Measurements from ENCODE around the gene CCDC47. TPM values are rescaled to one million over a fixed set of nuclear protein-coding genes. Genes with fewer than 3 reads are reported as not detected.

CCDC47 gene
- total RNA-seq, 1 experiment from 2014 or later = 79.4 TPM

DNA sequence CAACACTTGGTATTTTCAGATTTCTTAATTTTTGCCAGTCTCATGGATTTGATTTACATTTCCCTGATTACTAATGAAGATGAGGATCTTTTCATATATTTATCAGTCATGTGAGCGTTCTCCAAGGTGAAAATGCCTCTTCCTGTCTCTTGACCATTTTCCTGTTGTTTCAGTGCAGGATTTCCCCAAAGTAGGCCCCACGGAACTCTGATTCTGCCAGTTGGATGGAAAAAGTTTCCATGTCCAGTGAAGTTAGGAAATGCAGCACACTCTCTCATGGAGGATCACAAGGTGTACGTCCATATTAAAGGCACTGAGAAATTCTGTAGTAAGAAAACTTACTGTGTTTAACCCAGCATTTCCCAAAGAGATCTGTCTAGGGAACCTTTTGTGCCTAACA lies 57.0 kb downstream of the CCDC47 start:
- no peaks in the 10 kb centered on the region for H3K23me2 ChIP-seq (ENCODE audit: insufficient read length, low read depth, low read length, poor library complexity, severe bottlenecking)
- H2AK5ac ChIP-seq (ENCODE audit: insufficient read length, low read length) = no peak overlapping the region
- H3K4me1 ChIP-seq (ENCODE audit: insufficient read depth, low read length) = no peaks in the 10 kb centered on the region
- Mint-ChIP-seq H3K9me3 (no peaks in the 10 kb centered on the region), H3K27me3 (ENCODE audit: low read depth) (no peaks in the 10 kb centered on the region), H3K36me3 (ENCODE audit: insufficient read depth in 1 of 3, low read depth in 3 of 3) (peaks cover 0 to 19% (median 18%) of the 10 kb centered on the region in 3 experiments; a peak in 4 of 7 replicates), H3K4me1 (no peaks in the 10 kb centered on the region), H3K4me3 (no peak overlapping the region), H3K27ac (no peak overlapping the region)
- H3K79me2 ChIP-seq (ENCODE audit: insufficient read depth, low read length) = no peaks in the 10 kb centered on the region
- no peaks in the 10 kb centered on the region for H3K27me3 ChIP-seq (ENCODE audit: insufficient read depth, low read length)
- H2BK20ac ChIP-seq (ENCODE audit: low read depth, low read length, poor library complexity, severe bottlenecking) = no peak overlapping the region
- no peak overlapping the region for H2BK120ac ChIP-seq (ENCODE audit: low read depth, low read length, poor library complexity, severe bottlenecking)
- no peak overlapping the region for H4K91ac ChIP-seq (ENCODE audit: insufficient read length, low read depth, low read length)
- no peak overlapping the region for H4K8ac ChIP-seq (replicated peaks; ENCODE audit: insufficient read length, low read depth, low read length)
- H3K9me3 ChIP-seq (ENCODE audit: control insufficient read depth, low read depth, low read length) = no peaks in the 10 kb centered on the region
- no peak overlapping the region for H3K9ac ChIP-seq (ENCODE audit: extremely low read depth, insufficient read length, low read length)
- H3K18ac ChIP-seq (ENCODE audit: insufficient read length, low read depth, low read length) = no peak overlapping the region
- H3K23ac ChIP-seq (ENCODE audit: insufficient read length, low read depth, low read length) = no peak overlapping the region
- TF ChIP-seq, protein P1, sequence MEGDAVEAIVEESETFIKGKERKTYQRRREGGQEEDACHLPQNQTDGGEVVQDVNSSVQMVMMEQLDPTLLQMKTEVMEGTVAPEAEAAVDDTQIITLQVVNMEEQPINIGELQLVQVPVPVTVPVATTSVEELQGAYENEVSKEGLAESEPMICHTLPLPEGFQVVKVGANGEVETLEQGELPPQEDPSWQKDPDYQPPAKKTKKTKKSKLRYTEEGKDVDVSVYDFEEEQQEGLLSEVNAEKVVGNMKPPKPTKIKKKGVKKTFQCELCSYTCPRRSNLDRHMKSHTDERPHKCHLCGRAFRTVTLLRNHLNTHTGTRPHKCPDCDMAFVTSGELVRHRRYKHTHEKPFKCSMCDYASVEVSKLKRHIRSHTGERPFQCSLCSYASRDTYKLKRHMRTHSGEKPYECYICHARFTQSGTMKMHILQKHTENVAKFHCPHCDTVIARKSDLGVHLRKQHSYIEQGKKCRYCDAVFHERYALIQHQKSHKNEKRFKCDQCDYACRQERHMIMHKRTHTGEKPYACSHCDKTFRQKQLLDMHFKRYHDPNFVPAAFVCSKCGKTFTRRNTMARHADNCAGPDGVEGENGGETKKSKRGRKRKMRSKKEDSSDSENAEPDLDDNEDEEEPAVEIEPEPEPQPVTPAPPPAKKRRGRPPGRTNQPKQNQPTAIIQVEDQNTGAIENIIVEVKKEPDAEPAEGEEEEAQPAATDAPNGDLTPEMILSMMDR (conservative IDR thresholded peaks at IDR 0.05) = no peak
- no peak overlapping the region for H3K14ac ChIP-seq (ENCODE audit: insufficient read depth, low read length)
- H3K4ac ChIP-seq (ENCODE audit: low read depth, low read length) = no peak overlapping the region
- H3K56ac ChIP-seq (ENCODE audit: insufficient read length, low read depth, low read length) = no peak overlapping the region
- H4K5ac ChIP-seq (ENCODE audit: insufficient read length, low read depth, low read length) = no peak overlapping the region
- DNase-seq = no peak
- H3K27ac ChIP-seq (ENCODE audit: insufficient read length, low read depth, low read length) = no peak overlapping the region
- no peak overlapping the region for H2BK12ac ChIP-seq (ENCODE audit: insufficient read length, low read depth, low read length)
- no peak overlapping the region for H2BK15ac ChIP-seq (ENCODE audit: low read depth, low read length)
- no peaks in the 10 kb centered on the region for H3K79me1 ChIP-seq (ENCODE audit: insufficient read depth, low read depth, low read length, poor library complexity, severe bottlenecking)
- no peak overlapping the region for H3T11ph ChIP-seq (ENCODE audit: low read length)
- H4K20me1 ChIP-seq (ENCODE audit: control insufficient read depth, insufficient read depth, insufficient read length) = no peaks in the 10 kb centered on the region
- no peak overlapping the region for H2AFZ ChIP-seq (ENCODE audit: low read length)
- no peak overlapping the region for H2BK5ac ChIP-seq (ENCODE audit: insufficient read length, low read length)
- WGBS (ENCODE audit: extremely low coverage, insufficient read length, low lambda C conversion rate) = no CpG with 5 or more reads among the region's 3 CpGs
- H3K4me2 ChIP-seq (ENCODE audit: insufficient read depth, insufficient read length, low read length) = no peak overlapping the region
